ENCODE data around the gene NRL.
"Not testable (repeated sequence)": the region's sequence is repeated elsewhere in the genome, so short reads cannot be mapped to it uniquely, and the experiment has no call there.

- not testable (repeated sequence) for TF ChIP-seq CTCF, EZH2phosphoT487 (IDR thresholded peaks at IDR 0.05; ENCODE audit: low read length)
Measured at GRCh38 chr14:24050753-24051152, 64.0 kb downstream of the NRL start.

Measured in MM.1S (cell line).